GM15510 (cell line): ENCODE results near the gene USP46.

Experiments used
- POLR2A ChIP-seq: IDR thresholded peaks from 3 replicates; pipeline ENCODE4 v1.6.1; 2011; ENCODE audit warnings: borderline replicate concordance; ENCODE audit not compliant: insufficient read length; ENCODE audit errors: extremely low read depth

The USP46 gene

GRCh38 chr4:52576961-52577623 is 82.0 kb downstream of the USP46 start:
- no peak for TF ChIP-seq POLR2A

DNA sequence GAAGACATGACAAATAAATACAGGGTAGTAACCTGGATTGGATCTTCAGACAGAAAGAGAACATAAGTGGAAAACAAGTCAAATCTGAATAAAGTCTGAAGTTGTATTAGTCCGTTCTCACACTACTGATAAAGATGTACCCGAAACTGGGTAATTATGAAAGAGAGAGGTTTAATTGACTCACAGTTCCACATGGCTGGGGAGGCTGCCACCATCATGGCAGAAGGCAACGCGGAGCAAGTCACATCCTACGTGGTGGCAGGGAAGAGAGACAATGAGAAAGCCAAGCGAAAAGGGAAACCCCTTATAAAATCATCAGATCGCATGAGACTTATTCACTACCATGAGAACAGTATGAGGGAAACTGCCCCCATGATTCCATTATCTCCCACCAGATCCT is 82.8 kb downstream of the USP46 start:
- TF ChIP-seq POLR2A = no peak

DNA sequence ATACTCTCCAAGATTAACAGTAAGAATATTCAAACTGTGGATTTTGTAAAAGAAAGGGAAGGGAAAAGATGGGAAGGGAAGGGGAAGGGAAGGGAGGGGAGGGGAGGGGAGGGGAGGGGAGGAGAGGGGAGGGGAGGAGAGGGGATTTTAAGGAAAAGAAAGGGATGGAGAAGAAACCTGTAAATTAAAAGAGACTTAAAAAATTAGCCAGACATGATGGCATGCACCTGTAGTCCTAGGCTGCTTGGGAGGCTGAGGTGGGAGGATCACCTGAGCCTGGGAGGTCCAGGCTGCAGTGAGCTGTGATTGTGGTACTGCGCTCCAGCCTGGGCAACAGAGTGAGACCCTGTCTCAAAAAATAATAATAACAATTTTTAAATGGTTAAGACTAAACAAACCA is 83.7 kb downstream of the USP46 start:
- TF ChIP-seq POLR2A = no peak

DNA sequence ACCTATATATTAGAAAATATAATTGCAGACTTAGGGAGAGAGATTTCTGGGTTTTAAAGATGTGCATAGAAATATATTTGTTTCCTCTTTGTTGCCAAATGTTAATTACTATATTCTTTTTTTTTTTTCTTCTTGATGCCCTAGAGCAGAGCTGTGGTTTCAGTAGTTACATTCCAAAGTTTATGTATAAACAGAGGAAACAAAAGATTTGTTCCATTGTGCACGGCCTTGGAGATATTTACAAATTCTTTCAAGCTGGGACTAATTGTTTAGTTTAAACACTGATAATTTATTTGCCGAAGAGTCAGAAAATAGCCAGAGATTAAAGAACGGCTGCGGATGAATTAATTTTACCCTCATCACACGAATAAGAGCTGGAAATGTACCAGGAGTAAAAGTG is 85.1 kb downstream of the USP46 start:
- no peak for TF ChIP-seq POLR2A

DNA sequence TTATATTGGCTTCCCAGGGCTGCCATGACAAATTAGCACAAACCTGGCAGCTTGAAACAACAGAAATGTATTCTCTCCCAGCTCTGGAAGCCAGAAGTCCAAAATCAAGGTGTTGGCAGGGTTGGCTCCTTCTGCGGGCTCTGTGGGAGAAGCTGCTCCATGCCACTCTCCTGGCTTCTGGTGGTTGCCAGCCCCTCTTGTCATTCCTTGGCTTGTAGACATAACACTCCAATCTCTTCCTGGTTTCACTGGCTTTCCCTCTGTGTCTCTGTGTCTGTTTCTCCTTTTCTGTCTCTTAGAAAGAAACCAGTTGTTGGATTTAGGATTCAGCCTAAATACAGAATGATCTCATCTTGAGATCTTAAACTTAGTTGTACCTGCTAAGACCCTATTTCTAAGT is 85.5 kb downstream of the USP46 start:
- no peak for TF ChIP-seq POLR2A

DNA sequence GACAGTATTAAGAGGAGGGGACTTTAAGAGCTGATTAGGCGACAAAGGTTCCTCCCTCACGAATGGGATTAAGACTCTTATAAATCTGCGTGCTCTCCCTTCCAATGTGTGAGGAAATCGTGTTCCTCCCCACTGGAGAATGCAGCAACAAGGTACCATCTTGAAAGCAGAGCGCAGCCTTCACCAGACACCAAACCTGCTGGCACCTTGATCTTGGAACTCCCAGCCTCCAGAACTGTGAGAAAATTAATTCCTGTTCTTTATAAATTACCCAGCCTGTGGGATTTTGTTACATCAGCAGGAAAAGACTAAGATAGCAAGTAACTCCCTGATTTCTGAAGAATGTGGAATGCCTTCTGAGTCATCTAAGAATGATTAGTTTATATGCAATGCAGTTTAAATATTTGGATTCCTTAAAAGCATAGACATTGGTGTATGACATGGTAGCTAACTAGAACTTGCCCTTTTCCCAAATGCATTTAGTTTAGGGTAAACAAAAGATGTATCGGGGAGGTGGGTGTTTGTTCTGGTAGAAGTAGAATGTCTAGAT is 86.1 kb downstream of the USP46 start:
- TF ChIP-seq POLR2A = no peak

DNA sequence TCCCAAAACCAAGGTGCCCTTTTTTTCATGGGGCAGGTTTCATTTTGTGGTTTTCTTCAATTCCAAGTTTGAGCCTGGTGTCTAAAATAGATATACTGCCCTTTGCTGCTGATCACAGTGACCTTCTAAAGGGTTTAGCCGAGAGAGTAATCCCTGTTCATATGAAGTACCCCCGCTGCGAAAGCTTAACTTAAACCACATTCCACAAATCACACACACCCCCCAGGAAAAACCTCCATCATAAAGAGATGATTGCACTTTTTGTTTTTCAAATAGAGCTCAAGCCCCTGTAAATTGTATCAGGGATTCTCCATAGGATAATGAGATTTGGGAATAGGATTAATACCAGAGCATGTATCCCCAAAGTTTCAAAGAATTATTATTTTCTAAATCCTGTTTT is 90.8 kb downstream of the USP46 start:
- TF ChIP-seq POLR2A = no peak

DNA sequence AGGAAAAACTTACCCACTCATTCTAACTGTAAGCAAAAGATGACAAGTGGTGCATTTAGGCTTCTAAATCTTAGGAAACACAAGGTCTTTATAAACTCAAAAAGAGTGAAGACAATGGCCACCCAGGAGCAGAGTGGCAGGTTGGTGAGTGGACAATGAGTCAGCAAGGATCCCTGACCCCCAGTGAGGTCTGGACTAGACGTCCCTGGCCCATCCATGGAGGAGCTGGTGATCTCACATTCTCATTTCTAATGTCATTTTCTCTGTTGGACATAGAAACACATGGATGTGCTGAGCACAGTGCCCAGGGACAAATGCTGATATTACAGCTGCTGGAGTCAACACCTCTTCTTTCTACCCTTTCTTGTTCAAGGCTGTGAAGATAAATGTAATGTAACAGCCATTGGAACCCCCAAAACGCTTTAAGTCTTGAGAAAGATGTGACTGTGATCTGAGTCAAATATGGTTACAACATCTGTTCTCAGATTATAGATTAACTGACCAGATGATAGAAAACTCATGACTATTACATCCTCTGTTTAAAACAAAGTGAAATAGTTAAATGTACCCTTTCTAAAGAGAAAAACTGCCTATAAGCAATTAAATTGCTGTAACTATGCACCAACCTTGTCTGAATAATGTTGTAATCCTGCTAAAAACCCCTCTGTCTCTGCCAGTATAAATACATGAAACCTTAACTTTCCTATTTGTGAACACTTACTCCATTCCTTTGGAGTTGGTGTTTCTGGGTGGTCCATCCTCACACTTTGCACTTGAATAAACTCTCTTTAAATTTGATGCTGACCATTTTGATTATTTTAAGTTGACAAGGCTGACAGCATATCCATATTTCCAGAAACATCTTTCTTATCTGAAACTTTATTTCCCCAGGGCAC is 92.7 kb downstream of the USP46 start:
- no peak for TF ChIP-seq POLR2A

- TF ChIP-seq POLR2A = no peak
Observed at GRCh38 chr4:52560844-52561280, 98.2 kb downstream of the USP46 start.

- no peak for TF ChIP-seq POLR2A
Observed at GRCh38 chr4:52555356-52555716, 103.8 kb downstream of the USP46 start.

GRCh38 chr4:52554612-52555355 is 104.3 kb downstream of the USP46 start:
- TF ChIP-seq POLR2A = no peak

GRCh38 chr4:52552778-52553177 is 106.3 kb downstream of the USP46 start:
- TF ChIP-seq POLR2A = no peak

DNA sequence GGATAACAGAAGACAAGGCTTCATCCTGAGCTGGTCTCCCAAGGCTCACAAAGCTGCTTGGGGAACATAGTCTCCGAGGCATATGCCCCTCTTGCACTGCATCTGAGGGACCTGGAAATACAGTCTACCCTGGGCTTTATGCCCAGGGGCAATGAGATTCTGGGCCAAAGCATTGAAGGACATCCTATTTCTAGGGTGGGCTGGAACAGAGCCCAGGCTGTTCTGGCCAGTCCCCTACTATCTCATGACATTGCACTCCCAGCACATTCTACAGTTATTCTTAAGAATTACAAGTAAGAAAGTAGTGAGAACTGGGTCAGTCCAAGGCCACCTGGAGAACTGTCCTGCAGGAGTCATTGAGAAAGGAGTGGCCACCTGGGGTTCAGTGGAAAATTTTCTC is 107.6 kb downstream of the USP46 start:
- no peak for TF ChIP-seq POLR2A

- TF ChIP-seq POLR2A = no peak
Observed at GRCh38 chr4:52550186-52550585, 108.9 kb downstream of the USP46 start.
